ENCODE measurements around the gene DOP1B.
"Not testable (repeated sequence)": the region's sequence is repeated elsewhere in the genome, so short reads cannot be mapped to it uniquely, and the experiment has no call there.

DOP1B gene

DNA sequence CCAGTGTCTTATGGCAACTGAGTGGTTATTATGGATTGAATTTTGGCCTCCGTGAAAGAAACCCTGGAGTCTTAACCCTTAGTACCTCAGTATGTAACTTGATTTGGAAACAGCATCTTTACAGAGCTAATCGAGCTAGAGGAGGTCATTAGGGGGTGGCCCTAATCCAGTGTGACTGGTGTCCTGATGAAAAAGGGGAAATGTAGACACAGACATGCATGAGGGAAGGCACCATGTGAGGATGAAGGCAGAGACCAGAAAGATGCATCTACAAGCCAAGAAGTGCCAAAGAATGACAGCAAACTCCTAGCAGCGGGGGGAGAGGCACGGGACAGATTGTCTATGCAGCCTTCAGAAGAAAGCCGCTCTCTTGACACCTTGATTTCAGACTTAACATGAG lies 14.7 kb downstream of the DOP1B start:
- DNase-seq (ENCODE audit: low read depth, low spot score): no peak

DNA sequence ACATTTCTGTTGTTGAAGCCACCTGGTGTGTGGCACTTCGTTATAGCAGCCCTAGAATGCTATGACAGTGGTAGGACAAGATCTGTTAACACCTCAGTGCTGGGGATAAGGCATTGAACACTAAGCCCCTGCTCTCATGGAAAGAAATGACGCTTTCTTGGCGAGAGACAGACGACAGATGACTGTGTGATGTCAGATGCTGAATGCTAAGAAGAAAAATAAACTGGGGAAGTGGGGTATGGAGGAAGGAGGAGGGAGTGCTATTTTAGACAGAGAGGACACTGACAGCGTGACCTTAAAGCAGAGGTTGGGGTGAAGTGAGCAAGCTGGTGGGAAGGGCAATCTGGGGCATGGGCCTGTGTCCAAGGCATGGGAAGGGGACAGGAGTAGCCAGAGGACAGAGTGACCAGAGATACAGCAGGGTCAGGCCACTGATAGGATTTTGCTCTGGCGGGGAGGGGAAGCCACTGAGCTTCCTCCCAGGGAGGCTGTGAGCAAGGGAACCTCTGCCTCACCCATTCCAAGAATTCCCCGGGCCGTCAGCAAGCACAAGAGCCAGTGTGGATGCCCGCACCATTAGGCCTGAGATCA lies 15.2 kb downstream of the DOP1B start:
- no peak for DNase-seq (ENCODE audit: low read depth, low spot score)

DNA sequence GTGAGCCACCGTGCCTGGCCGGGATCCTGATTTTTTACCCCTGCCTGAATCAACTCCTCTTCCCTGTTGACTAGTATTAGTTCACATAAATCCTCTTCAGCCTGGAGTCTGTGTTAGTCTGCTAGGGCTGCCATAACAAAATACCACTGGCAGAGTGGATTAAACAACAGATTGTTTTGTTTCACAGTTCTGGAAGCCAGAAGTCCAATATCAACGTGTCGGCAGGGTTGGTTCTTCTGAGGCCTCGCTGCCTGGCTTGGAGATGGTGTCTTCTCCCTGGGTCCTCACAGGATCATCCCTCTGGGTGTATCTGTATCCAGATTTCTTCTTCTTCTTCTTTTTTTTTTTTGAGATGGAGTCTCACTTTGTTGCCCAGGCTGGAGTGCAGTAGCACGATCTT lies 18.2 kb downstream of the DOP1B start:
- DNase-seq (ENCODE audit: low read depth, low spot score): no peak

DNA sequence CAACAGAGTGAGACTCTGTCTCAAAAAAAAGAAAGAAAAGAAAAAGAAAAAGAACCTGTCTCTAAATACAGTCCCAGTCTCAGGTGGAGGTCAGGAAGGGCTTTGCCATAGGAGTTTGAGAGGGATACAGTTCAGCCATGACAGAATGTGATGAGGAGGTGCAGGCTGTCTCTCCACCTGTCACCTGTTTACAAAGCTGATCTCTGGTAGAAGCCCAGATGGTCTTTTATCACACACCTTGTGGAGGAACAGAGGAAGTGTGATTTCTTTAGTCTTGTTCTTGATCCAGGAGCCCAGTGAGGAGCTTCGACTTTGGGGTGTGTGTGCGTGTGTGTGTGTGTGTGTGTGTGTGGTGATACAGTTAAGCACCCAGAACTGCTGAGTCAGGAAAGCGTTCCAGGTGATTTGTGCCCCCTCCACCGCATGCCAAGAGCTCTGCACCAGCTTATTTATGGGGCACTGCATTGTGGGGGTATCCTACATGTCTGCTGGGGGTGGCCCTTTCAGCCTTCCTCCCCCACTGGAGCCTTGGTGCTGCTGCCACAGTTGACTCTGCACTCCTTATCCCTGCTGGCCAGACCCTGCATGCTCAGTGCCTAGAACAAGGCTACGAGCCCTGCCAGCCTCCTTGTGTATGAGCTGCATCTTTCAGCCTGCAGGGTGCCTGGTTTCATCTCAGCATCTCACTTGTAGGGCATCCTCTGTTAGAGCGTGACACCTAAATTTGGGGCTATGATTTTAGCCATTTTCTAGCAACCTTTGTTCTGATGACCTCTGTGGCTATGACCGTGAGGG lies 19.3 kb downstream of the DOP1B start:
- no peak for DNase-seq (ENCODE audit: low read depth, low spot score)

DNA sequence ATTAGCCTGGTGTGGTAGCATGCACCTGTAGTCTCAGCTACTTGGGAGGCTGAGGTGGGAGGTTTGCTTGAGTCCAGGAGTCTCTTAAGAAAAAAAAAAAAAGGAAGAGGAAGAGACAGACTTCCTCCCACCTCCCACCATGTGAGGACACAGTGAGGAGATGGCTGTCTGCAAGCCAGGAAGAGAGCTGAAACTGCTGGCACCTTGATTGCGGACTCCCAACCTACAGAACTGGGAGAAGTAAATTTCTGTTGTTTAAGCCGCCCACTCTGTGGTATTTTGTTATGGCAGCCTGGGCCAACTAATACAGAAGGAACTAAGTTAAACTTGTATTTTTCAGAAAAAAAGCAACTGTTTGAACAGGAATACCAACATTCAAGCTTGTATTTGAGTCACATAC lies 21.7 kb downstream of the DOP1B start:
- DNase-seq (ENCODE audit: low read depth, low spot score): no peak

DNA sequence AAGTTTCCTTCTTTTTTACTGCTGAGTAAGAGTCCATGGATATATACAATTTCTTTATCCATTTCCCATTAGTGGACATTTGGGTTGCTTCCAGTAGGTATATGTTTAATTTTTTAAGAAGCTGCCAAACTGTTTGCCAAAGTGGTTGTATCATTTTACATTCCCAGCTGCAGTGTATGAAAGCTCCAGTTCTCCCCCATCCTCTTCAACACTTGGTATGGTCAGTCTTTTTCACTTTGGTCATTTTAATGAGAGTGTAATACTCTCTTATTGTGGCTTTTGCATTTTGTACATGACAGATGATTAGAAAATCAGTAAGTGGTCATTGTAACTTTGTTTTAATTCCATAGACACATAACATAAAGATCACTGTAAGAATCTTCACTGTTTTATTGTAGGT lies 22.5 kb downstream of the DOP1B start:
- no peak for DNase-seq (ENCODE audit: low read depth, low spot score)

DNA sequence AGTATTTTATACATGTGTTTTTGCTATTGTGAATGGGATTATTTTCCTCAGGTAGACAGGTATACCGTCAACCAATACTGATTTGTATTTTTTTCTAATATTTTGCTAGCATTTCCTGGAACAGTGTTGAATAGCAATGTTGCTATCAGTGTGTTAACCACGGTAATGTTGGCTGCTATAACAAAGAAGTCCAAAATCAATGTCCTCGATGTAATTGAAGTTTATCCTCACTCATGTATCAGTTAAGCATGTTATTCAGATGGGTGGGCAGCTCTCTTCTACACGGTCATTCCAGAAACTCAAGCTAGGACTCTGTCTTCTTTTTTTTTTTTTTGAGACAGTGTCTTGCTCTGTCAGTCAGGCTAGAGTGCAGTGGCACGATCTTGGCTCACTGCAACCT lies 24.3 kb downstream of the DOP1B start:
- DNase-seq (ENCODE audit: low read depth, low spot score): no peak

DNA sequence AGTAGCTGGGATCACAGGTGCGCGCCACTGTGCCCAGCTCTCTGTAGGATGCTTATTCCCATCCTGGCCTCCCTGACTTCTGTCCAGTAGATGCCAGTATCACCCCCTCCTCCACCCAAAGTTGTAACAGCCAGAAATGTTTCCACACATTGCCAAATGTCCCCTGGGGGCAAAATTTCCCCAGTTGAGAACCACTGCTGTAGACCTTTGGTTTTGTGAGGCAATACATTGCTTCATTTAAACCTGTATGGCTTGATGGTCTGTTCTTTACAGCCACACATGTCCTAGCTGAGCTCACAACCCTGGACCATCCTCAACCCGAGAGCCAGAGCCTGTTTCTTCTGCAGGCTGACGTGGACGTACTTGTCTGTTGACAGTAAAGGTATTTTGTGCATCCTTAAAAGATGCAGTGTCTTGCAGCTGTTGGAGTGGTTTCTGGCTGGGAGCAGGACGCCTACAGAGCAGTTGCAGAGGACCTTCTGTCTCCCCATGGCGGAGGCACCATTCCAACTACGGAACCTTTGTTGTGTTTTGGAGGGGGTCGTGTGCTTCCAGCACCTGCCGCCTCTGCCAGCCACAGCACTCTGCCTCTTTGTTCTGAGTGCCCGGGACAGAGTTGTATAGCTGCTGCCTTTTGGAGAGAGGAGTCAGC lies 26.6 kb downstream of the DOP1B start:
- no peak for DNase-seq (ENCODE audit: low read depth, low spot score)

DNA sequence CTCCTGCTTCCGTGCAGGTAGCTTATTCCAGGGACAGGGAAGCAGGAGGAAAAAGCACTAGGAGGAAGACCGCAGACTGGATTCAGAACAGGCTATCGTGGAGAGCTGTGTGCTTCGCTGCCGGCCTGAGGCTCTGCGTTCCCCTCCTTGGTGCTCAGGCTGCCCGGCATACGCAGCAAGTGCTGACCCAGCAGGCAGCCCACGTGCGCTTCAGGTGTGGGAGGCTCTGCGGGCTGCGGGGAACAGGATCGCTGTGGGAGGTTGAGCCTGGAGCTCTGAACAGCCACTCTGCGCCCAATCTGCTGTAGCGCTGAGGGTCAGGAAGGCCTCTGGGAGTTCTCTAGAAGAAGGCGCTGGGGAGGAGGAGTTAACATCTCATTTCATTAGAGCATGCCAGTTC lies 27.9 kb downstream of the DOP1B start:
- DNase-seq (ENCODE audit: low read depth, low spot score): no peak

DNA sequence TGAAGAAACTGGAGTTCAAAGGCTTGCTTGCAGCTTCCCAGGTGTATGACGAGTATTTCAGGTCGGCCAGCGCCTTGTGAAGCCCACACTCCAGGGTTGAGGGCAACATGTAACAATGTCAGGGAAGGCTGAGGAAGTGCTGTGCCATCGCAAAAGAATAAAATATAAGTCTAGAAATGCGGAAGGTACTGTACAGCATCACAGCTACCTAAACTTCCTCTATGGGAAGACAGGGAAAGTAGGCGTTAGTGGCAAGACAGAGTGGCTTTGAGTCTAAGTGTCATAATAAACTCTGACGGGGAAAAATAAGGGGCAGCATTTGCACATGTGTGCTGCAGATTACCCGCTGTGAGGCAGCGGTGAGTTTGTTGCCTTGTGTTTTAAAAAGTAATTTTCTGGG lies 28.9 kb downstream of the DOP1B start:
- no peak for DNase-seq (ENCODE audit: low read depth, low spot score)

DNA sequence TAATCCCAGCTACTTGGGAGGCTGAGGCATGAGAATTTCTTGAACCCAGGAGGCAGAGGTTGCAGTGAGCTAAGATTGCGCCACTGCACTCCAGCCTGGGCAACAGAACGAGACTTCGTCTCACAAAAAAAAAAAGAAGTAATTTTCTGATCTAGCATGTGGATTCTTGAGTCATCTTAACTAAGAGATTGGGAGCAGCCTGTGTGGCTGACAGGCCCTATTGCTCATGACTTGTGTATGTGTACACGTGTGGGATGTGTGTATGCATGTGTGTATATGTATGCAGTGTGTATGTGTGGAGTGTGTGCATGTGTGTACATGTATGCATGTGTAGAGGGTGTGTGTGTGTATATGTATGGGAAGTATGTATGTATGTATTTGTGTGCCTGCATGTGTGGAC lies 29.5 kb downstream of the DOP1B start:
- no peak for DNase-seq (ENCODE audit: low read depth, low spot score)

DNA sequence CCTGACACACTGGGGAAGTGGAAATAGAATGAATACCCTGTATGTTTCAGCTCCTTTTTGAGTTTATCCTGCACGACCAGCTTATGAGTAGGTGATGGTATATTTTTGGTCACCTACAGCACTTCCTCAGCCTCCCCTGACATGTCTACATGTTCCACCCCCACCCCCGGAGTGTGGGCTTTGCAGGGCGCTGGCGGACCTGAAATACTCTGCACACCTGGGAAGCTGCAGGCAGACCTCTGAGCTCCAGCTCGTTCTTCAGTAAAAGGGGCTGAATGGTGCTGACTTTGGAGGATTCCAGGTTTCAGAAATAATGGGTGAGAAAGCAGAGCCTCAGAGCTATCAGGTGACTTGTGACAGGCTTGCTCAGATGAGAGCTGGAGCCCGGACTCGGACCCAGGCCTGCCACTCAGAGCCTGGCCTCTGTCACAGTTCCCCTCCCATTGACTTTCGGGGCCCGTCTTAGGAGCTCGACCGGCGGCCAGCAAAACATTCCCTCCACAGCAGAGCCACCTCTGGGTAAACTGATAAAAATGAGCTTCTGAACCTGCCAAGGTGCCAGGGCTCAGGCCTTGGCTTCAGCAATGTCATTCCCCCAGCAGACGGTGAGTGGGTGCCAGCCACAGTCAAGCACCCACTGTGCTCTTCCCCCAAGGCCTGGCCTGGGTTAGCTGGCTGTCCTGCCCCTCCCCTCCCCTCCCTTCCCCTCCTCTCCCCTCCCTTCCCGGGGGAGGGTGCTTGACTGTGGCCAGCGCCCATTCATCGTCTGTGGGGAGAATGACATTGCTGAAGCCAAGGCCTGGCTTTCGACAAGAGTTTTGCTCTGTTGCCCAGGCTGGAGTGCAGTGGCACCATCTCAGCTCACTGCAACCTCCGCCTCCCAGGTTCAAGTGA lies 30.1 kb downstream of the DOP1B start:
- no peak for DNase-seq (ENCODE audit: low read depth, low spot score)

DNA sequence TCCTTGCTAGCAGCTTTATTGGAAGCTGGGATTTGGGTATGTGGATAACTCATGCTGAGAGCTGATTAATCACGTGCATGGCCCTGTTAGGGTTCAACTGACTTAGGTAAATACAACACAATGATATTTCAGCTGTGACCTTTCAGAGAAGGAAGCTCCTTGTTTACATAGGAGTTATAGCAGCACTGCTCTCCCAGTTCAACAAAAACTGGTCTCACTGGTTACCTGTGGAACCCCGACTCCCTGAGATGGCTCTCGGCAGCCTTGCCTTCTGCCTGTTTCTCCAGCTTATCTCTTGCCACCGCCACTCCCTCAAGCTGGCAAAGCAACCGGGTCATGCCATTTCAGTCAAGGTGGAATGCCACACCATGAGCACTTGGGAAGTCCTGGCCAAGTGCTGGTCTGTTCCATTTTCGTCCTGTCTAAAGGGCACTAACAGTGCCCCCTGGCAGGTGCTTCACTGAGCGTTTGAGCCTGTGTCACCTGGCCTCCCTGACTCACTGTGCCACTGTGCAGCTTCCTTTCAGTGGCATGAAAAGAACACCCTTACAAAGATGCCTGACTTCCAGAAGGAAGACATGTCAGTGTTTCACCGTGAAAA lies 31.6 kb downstream of the DOP1B start:
- no peak for DNase-seq (ENCODE audit: low read depth, low spot score)

DNA sequence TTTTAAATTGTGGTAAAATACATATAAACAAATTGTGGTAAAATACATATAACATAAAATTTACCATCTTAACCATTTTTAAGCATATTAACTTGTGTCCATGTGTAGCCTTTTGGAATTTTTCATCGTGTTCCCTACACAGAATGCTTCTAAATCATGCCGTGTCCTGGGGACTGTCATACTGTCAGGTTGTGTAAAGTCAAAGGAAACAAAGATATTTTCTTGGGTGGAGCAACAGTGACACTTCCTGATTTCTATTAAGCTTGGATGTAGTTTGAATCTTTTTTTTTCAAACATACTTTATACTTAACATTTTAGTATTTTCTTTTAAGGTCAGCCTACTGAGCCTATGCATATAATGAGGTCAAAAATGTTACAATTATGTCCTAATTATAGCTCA lies 32.3 kb downstream of the DOP1B start:
- DNase-seq (ENCODE audit: low read depth, low spot score): no peak

DNA sequence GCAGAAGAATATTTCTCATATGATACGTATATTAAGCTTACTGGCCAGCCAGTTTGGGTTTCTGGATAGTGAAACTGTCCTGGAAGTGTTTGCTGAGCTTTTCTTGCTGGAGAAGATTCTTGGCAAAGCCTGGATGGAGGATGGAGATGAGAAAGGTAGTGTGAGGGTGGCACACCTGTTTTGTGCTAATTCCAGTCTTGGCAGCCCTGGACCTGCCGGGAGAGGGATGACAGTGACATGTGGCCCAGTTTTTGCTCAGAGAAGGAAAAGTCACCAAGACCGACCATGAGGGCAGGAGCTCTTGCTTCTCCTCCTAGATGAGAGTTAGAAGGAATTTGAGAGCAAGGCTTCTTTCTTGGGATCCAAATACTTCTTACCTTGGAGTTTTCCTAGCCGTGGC lies 34.1 kb downstream of the DOP1B start:
- no peak for DNase-seq (ENCODE audit: low read depth, low spot score)

DNA sequence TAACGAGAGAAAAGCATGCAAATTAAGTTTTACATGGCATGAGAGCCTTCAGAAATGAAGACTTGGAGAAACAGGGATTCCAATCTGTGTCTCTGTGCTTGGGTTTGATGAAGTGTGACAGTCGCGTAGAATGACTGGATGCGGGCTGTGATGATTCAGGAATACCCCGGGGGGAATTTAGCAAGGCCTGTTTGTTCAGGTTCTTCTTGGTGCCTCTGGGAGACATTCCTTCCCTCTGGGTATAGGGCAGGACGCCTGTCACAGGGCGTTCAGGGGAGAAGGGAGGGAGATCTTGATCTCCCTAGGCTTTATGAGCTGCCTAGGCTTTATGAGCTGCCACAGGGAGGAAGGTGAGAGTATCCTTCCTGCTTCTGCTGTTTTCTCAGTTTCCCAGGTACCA lies 36.6 kb downstream of the DOP1B start:
- DNase-seq (ENCODE audit: low read depth, low spot score): no peak

DNA sequence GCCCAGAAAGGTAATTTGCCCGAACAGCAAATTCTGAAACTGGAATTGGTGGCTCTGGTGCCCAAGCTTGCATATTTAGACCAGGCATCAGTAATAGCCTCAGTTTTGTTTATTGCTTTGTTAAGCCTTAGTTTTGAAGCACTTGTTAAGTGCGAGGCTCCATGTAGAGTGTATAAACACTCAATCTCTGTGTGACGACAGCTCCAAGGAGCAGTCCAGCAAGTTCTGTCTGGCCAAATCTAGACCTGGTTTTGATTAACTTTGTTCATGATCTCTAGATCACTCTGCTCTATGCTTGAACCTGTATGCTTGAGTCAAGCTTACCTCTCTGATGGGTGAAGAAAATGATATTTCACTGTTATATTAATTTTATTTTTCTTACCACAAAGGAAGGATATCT lies 37.4 kb downstream of the DOP1B start:
- no peak for DNase-seq (ENCODE audit: low read depth, low spot score)

DNA sequence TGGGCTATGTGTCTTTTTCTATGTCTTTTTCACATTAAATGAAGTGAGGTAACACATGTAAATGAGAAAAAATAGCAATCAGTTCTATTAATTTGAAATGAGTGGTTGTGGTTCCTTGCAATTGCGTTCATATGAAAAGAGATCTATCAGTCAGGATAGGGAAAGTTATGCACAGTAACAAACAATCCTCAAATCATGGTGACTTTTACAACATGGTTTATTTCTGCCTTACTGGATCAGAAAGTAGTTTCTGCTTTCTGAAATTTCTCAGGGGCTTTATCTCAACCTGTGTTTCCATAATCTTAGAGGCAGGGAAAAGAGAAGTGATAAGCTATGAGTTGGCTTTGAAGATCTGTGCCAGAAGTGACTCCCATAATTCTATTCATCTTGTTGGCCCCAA lies 39.0 kb downstream of the DOP1B start:
- no peak for DNase-seq (ENCODE audit: low read depth, low spot score)

DNA sequence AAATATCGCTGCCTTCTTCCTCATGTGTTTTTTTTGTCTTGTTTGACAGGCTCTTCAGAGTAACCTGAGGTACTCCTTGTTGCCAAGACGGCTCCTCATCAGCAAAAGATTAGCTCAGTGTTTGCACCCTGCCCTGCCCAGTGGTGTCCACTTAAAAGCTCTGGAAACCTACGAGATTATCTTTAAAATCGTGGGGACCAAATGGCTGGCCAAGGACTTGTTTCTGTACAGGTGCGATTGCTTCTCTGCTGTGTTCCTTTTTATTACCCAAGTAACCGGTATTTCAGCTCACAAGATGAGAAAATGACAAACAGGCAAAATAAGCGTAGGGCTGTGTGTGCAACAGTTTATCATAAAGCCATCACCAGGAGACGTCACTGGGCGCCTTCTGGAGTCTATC lies 42.4 kb downstream of the DOP1B start:
- DNase-seq (ENCODE audit: low read depth, low spot score): no peak

DNA sequence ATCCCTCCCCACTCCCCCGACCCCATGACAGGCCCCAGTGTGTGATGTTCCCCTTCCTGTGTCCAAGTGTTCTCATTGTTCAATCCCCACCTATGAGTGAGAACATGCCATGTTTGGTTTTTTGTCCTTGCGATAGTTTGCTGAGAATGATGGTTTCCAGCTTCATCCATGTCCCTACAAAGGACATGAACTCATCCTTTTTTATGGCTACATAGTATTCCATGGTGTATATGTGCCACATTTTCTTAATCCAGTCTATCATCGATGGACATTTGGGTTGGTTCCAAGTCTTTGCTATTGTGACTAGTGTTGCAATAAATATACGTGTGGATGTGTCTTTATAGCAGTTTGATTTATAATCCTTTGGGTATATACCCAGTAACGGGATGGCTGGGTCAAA lies 43.0 kb downstream of the DOP1B start:
- not testable (repeated sequence) for DNase-seq (ENCODE audit: low read depth, low spot score)

DNA sequence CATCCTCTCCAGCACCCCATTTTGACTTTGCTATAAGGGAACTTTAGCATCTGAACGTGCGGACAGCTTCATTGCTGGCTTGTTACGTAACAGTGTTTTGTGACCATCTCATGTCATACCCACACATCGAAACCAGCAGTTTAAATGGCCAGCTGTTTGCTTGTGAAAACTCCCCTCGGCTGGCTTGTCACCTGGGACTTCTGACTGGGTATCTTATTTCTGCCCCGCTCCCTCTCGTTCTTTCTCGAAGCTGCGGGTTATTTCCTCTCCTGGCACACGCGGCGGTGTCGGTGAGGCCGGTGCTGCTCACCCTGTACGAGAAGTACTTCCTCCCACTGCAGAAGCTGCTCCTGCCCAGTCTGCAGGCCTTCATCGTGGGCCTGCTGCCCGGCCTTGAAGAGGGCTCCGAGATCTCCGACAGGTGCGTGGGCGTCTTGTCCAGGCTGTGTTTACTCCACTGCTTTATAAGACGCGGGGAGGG lies 43.5 kb downstream of the DOP1B start:
- DNase-seq (ENCODE audit: low read depth, low spot score): no peak
